ENCODE data around the gene NFKBIE. TPM values are rescaled to one million over a fixed set of nuclear protein-coding genes. Genes with fewer than 3 reads are reported as not detected.

Gene NFKBIE
- total RNA-seq, 3 donors from 2014 or later = 4.0 to 25.9 (median 14.4) TPM

- H3K4me1 ChIP-seq = no peaks in the 10 kb centered on the region
- H3K4me3 ChIP-seq = no peak overlapping the region
- intact Hi-C loops (cut with DNase I; ENCODE audit: low total_unique reads) = no loop called here
- H3K9me3 ChIP-seq = no peaks in the 10 kb centered on the region
- no peak overlapping the region for H3K27ac ChIP-seq
- peaks cover 0 to 15% of the 10 kb centered on the region in 2 donors for H3K27me3 ChIP-seq
- DNase-seq (ENCODE audit: low spot score in 2 of 2) = no peak
- H3K36me3 ChIP-seq = no peaks in the 10 kb centered on the region
- TF ChIP-seq POLR2AphosphoS5 (IDR thresholded peaks at IDR 0.05) (no peak), POLR2A (IDR thresholded peaks at IDR 0.05) (no peak), CTCF (IDR thresholded peaks at IDR 0.05) (no peak)
Measured at GRCh38 chr6:44284867-44285266, 19.5 kb upstream of the NFKBIE start.

- Histone ChIP-seq H3K27ac (no peak overlapping the region), H3K9me3 (no peaks in the 10 kb centered on the region), H3K4me3 (no peak overlapping the region), H3K4me1 (no peaks in the 10 kb centered on the region), H3K27me3 (peaks cover 0 to 10% of the 10 kb centered on the region in 2 donors), H3K36me3 (no peaks in the 10 kb centered on the region)
- no peak for DNase-seq (ENCODE audit: low spot score in 2 of 2)
- intact Hi-C loops (cut with DNase I; ENCODE audit: low total_unique reads) = no loop called here
- no peak for TF ChIP-seq POLR2A (IDR thresholded peaks at IDR 0.05)
- no peak for TF ChIP-seq POLR2AphosphoS5 (IDR thresholded peaks at IDR 0.05)
- no peak for TF ChIP-seq CTCF (IDR thresholded peaks at IDR 0.05)
Measured at GRCh38 chr6:44284121-44284520, 18.8 kb upstream of the NFKBIE start.

DNA sequence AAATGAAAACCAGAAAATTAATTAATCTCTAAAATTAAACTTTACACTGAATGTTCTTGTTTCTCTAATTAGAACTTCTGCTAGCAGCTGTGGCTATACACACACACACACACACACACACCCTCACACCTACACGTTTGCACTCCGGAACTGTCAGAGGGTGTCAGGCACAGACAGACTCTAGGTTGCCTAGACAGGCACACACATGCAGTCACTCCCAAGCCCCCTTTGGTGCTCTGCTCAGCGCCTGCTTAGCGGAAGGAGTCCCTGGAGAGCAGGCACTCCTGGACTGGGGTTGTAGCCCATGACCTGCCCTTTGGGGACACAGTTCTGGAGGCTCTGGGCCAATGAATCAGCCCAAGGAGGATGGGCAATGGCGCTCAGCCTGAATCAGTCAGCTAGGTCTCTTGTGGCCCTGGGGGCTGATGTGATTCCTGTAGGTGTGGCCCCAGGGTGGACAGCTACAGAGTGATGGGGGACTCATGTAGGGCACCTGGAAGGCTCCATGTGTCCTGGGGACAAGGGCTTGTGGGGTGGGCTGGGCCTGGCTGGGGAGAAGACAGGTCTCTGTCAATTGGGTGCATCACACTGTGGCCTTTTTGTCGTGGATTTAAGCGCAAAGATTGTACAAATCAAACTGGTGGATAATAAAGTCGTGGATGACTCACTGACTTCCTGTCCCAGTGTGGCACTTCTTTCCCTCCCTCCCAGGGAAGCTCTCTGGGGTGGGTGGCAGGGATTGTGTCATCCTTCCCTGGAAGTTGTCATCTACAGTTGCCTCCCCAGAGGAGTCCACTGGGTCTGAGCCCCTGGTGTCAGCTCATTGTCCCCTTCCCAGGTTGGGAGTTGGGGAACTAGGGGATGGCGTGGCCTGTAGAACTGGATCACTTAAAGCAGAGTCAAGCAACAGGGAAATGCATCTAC lies 13.7 kb upstream of the NFKBIE start:
- Histone ChIP-seq H3K9me3 (no peaks in the 10 kb centered on the region), H3K27me3 (peaks cover 0 to 29% of the 10 kb centered on the region in 2 donors), H3K4me1 (no peaks in the 10 kb centered on the region), H3K27ac (no peak overlapping the region), H3K36me3 (no peaks in the 10 kb centered on the region), H3K4me3 (no peak overlapping the region)
- DNase-seq (ENCODE audit: low spot score in 2 of 2) = no peak
- no peak for TF ChIP-seq POLR2AphosphoS5 (IDR thresholded peaks at IDR 0.05)
- no peak for TF ChIP-seq POLR2A (IDR thresholded peaks at IDR 0.05)
- no peak for TF ChIP-seq CTCF (IDR thresholded peaks at IDR 0.05)
- intact Hi-C loops (cut with DNase I; ENCODE audit: low total_unique reads) = no loop called here

DNA sequence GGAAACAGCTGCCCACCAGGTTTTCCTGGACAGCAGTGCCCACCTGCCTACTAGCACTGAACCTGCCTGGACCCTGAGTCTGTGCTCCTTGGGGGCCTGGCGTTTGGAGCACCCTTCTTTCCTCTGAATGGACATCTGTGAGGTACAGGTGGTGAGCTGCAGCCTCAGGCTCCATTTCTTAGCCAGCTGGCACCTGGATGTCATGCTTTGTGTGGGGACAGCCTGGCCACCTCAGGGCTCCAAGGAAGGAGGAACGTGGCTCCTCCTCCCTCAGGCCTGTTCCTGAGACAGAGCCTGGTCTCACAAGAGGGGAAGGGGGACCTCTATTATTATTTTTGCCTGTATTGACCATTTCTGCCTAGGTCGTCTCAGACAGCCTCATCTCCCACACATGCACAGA lies 13.0 kb upstream of the NFKBIE start:
- DNase-seq (ENCODE audit: low spot score in 2 of 2) = no peak
- Histone ChIP-seq H3K27ac (no peak overlapping the region), H3K36me3 (no peaks in the 10 kb centered on the region), H3K27me3 (peaks cover 0 to 33% of the 10 kb centered on the region in 2 donors), H3K9me3 (no peaks in the 10 kb centered on the region), H3K4me1 (no peaks in the 10 kb centered on the region), H3K4me3 (no peak overlapping the region)
- intact Hi-C loops (cut with DNase I; ENCODE audit: low total_unique reads) = no loop called here
- TF ChIP-seq CTCF (IDR thresholded peaks at IDR 0.05) = no peak
- no peak for TF ChIP-seq POLR2A (IDR thresholded peaks at IDR 0.05)
- no peak for TF ChIP-seq POLR2AphosphoS5 (IDR thresholded peaks at IDR 0.05)

GRCh38 chr6:44277763-44278162 lies 12.4 kb upstream of the NFKBIE start:
- DNase-seq (ENCODE audit: low spot score in 2 of 2) = no peak
- no peak for TF ChIP-seq POLR2AphosphoS5 (IDR thresholded peaks at IDR 0.05)
- no peak for TF ChIP-seq POLR2A (IDR thresholded peaks at IDR 0.05)
- no peak for TF ChIP-seq CTCF (IDR thresholded peaks at IDR 0.05)
- H3K36me3 ChIP-seq = no peaks in the 10 kb centered on the region
- H3K27me3 ChIP-seq = peaks cover 0 to 39% of the 10 kb centered on the region in 2 donors
- H3K9me3 ChIP-seq = no peaks in the 10 kb centered on the region
- intact Hi-C loops (cut with DNase I; ENCODE audit: low total_unique reads) = no loop called here
- no peaks in the 10 kb centered on the region for H3K4me1 ChIP-seq
- H3K4me3 ChIP-seq = no peak overlapping the region
- no peak overlapping the region for H3K27ac ChIP-seq
